NCI-H2196 treated with DMSO at 0.1 percent for 48 hours (cell line): ENCODE results near the gene CCNG2.

Experiments
- DNase-seq: peaks from one replicate; lab custom pipeline; 2025; ENCODE audit not compliant: unreplicated experiment; lab: John Stamatoyannopoulos, UW

CCNG2 gene

GRCh38 chr4:77146186-77147078 is 10.6 kb upstream of the CCNG2 start:
- no peak for DNase-seq

GRCh38 chr4:77147079-77147782 is 9.8 kb upstream of the CCNG2 start:
- DNase-seq: no peak

DNA sequence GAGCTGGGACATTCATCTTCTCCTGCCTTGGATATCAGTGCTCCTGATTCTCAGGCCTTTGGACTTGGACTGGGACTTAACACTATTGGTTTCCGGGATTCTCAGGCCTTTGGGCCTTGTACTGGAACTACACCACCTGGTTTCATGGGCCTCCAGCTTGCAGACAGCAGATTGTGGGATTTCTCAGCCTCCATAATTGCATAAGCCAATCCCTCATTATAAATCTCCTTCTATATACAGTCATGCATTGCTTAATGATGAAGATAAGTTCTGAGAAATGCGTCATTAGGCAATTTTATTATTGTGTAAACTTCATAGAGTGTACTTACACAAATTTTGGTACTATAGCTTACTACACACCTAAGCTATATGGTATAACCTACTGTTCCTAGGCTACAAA is 8.9 kb upstream of the CCNG2 start:
- DNase-seq: no peak

- no peak for DNase-seq
Measured at GRCh38 chr4:77149789-77150188, 7.2 kb upstream of the CCNG2 start.

GRCh38 chr4:77151241-77151640 is 5.8 kb upstream of the CCNG2 start:
- DNase-seq: no peak

- no peak for DNase-seq
Measured at GRCh38 chr4:77152421-77152820, 4.6 kb upstream of the CCNG2 start.

DNA sequence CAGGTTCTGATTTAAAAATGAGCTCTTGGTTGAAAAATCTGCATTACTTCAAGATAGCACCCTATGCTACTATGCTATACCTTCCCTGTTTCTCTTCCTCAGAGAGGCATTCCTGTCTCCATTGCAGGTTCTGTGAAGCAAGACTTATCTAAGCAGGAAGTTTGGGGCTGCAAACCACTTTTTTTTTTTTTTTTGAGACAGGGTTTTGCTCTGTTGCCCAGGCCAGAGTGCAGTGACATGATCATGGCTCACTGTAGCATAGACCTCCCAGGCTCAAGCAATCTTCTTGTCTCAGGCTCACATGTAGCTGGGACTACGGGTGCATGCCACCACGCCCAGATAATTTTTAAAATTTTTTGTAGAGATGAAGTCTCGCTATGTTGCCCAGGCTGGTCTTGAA is 4.0 kb upstream of the CCNG2 start:
- no peak for DNase-seq

- no peak for DNase-seq
Measured at GRCh38 chr4:77154065-77154464, 2.9 kb upstream of the CCNG2 start.

- no peak for DNase-seq
Measured at GRCh38 chr4:77154761-77155499, 2.1 kb upstream of the CCNG2 start.

DNA sequence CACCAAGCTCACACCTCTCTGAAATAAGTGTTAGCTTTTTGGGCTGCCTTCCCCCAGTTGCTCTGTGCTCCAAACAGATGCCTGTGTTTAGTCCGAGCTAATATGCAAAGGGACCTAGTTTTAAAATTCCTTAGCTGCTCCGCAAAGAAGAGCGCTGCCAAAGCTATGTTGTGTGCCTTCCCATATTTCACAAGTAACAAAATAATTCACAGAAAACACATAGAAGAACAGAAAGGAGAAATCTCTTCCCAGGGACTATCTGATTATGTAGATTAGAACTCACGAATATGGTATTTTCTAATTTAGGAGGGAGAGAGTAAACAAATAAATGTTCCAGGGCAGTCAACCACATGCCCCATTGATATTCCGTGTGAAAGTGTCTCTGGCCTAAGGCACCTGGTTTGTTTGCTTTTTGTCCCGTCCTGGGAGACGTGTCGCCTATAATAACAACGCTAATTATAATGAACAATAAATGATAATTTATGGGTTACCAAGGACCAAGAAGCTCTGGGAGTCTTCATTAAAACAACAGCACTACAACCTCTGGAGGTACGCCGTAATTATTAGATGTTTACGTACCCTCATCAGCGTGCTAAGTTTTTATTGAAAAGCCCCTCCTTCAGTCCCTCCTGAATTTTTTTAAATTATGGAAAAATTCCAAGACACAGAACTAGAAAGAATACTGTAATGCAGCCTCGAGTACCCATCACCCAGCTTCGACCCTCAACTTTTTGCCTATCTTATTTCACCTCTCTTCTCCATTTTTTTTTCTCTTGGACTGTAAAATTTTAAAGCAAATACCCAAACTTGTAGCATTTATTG is 1.2 kb upstream of the CCNG2 start:
- no peak for DNase-seq

- peak; percentile 93 for DNase-seq
Measured at GRCh38 chr4:77156533-77156911, 485 bp upstream of the CCNG2 start.

DNA sequence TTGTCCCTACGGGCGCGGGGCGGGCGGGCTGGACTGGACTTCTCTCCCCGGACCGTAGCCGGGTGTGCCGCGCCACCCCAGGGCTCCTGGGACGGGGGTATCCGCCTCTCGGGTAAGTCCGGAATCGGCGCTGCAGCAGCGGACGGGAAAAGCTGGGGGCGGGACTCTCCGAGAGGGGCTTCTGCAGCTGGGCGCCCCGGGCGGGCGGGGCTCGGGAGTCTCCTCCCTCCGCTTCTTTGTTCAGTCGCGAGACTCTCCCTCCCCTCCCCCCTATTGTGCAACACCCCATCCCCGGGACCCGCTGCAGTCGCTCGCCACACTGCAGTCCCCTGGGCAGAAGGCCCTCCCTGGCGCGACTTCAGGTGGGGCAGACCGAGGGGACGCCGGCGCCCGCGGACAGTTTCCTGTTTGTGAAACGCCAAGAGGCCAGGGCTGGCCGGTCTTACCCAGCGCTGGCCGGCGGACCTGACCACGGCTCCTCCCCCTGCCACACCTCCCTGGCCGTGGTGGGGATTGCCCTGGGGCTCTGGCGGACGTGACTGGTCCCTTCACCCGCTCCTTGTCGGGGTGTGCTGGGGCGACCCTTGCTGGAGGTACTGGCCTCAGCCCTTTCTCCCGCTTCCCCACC is 966 bp downstream of the CCNG2 start:
- peak; percentile 44 for DNase-seq

DNA sequence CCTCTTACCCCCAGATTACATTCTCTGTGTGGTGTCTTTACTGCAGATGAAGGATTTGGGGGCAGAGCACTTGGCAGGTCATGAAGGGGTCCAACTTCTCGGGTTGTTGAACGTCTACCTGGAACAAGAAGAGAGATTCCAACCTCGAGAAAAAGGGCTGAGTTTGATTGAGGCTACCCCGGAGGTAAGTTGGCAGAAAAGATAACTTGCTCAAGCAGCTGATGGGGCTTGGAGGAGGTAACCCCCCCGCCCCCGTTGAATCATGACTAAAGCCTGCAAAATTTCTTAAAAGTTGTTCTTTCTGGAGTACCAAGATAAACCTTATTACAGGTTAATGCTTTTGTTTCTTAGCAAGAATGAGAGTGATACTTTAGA is 1.5 kb downstream of the CCNG2 start:
- no peak for DNase-seq

- DNase-seq: no peak
Measured at GRCh38 chr4:77159806-77160205, 2.8 kb downstream of the CCNG2 start.

GRCh38 chr4:77163641-77164040 is 6.6 kb downstream of the CCNG2 start:
- no peak for DNase-seq

DNA sequence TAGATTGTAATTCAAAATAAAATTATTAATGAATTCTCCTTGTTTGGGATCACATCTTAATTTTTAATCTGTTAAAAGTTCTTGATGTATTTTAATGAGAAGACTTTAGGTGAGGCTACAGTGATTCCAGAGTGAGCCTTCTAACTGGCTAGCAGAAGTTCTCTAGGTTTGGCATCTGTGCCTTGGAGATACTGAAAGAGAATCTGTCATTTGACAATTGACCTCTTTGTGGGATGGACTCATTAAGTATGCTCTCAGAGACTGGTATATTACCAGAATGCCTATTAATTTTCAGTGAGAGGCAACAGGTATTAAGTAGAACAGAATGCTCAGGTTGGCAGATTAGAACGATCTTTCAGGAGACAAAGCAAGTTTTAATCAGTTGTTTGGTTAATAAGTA is 10.2 kb downstream of the CCNG2 start:
- no peak for DNase-seq

- no peak for DNase-seq
Measured at GRCh38 chr4:77167866-77168265, 10.9 kb downstream of the CCNG2 start.

DNA sequence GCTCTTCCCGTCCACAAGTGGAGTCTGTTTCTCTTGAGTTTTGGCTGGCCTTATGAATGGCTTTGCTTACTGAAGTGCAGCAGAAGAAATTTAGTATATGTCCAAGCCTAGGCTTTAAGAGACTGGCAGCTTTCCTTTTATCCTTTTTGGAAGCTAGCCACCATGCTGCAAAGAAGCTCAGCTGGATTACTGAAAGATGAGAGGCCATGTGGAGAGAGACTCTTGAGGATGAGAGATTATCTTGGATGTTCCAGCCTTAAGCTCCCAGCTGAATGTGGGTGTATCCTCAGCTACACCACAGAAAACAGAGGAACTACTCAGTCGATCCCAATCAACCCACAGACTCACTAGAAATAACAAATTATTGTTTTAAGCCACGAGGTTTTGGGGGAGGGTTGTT is 12.5 kb downstream of the CCNG2 start:
- DNase-seq: no peak

GRCh38 chr4:77170926-77171325 is 13.9 kb downstream of the CCNG2 start:
- DNase-seq: no peak

DNA sequence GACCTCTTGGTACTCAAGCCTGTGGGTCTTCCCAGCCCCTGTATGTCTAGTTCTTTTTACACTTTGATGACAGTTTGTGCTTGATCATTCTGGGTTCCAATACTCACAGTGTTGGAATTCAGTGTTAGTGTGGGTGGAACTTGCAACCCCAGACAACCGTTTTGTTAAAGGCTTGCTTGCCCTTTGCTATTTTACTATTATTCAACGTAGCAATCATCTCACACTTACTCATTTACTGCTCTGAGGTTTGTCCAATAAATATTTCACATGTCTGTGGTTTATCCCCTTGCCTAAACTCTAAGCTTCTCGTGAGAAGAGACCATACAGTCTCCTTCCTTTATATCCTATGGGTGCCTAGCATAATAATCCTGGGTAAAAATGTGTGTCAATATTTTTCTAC is 15.3 kb downstream of the CCNG2 start:
- no peak for DNase-seq

DNA sequence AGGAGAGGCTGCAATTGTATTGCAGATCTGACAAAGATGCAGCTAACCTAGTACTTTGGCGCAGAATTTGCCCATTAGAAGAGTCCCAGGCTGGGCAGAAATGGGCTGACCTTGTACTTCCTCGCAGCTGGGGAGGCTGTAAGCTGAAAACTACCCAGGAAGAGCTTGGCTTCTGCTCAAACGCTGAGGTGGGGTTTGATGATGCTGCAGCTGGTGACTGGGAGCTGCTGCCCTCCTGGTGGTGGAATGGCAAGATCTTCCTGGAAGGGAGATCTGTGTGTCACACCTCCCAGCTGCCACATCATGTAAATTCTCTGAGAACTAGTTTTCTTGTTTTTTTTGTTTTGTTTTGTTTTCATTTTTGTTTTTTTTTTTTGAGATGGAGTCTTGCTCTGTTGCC is 17.4 kb downstream of the CCNG2 start:
- no peak for DNase-seq
